ENCODE data around the gene CIZ1.
"Not testable (repeated sequence)": the region's sequence is repeated elsewhere in the genome, so short reads cannot be mapped to it uniquely, and the experiment has no call there.

The CIZ1 gene, protein sequence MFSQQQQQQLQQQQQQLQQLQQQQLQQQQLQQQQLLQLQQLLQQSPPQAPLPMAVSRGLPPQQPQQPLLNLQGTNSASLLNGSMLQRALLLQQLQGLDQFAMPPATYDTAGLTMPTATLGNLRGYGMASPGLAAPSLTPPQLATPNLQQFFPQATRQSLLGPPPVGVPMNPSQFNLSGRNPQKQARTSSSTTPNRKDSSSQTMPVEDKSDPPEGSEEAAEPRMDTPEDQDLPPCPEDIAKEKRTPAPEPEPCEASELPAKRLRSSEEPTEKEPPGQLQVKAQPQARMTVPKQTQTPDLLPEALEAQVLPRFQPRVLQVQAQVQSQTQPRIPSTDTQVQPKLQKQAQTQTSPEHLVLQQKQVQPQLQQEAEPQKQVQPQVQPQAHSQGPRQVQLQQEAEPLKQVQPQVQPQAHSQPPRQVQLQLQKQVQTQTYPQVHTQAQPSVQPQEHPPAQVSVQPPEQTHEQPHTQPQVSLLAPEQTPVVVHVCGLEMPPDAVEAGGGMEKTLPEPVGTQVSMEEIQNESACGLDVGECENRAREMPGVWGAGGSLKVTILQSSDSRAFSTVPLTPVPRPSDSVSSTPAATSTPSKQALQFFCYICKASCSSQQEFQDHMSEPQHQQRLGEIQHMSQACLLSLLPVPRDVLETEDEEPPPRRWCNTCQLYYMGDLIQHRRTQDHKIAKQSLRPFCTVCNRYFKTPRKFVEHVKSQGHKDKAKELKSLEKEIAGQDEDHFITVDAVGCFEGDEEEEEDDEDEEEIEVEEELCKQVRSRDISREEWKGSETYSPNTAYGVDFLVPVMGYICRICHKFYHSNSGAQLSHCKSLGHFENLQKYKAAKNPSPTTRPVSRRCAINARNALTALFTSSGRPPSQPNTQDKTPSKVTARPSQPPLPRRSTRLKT

GRCh38 chr9:128191406-128192046 lies at the start of gene CIZ1:
Gene CIZ1 (minus strand): TSS chr9:128191572. CDS start chr9:128190857, 715 bp downstream.
- Histone ChIP-seq H3K36me3 (replicated peaks) (peaks cover 29% of the 10 kb centered on the region), H3K4me1 (peaks cover 9% of the 10 kb centered on the region), H3K9me3 (no peaks in the 10 kb centered on the region), H3K4me3 (peak within 1 kb of the TSS; percentile 75), H3K27me3 (ENCODE audit: low read depth) (no peaks in the 10 kb centered on the region)
- DNase-seq (ENCODE audit: low spot score in 2 of 2) = peak; percentile 43 to 83
- in situ Hi-C loops (cut with MboI; ENCODE audit: low sequenced_read_pairs) = no loop called here

GRCh38 chr9:128233817-128234406 lies 42.5 kb upstream of the CIZ1 start:
- no peaks in the 10 kb centered on the region for H3K9me3 ChIP-seq
- H3K4me3 ChIP-seq = no peak overlapping the region
- H3K4me1 ChIP-seq = no peaks in the 10 kb centered on the region
- DNase-seq (ENCODE audit: low spot score in 2 of 2) = no peak
- H3K27me3 ChIP-seq (ENCODE audit: low read depth) = no peaks in the 10 kb centered on the region
- H3K36me3 ChIP-seq (replicated peaks) = no peaks in the 10 kb centered on the region; the same call in 1 of the 2 replicates
- in situ Hi-C loops (cut with MboI; ENCODE audit: low sequenced_read_pairs) = no loop called here

DNA sequence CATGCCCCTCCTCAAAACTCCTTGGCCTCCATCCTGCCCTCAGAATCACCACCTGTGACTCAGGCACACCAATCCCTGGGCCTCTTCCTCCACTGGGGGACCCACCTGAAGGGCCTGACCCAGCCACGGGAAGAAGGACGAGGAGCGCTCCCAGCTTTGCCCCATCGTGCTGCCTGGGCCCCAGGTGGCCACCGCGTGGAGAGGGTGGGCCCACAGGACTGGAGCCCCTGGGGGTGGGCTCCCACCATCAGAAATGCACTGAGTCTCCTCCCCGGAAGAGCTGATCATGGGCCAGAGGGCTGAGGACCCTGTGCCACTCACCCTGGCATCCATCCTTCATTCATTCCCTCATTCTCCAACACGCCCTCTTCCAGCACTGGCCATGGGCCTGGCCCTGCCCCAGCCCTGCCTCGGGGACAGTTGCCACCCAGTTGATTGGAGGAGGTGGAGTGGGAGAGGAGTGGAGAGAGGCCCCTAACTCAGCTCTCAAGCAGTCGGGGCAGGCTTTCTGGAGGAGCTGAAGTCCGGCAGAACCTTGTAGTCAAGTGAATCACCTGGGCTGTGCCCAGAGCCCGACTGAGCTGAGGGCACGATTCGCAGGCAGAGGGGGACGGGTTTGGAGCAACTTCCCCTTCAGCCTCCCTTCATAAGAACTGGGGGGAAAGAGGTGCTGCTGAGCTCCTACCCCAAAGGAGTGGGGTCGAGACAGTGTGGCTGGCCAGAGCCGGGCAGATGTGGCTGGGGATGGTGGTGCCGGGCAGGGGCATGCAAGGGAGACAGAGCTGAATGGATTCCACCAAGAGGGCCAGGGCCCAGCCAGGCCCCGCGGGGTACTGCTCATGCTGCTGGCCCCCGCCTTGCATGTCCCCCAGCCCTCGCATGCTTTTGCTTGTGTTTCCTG lies 41.4 kb upstream of the CIZ1 start:
- no peak for DNase-seq (ENCODE audit: low spot score in 2 of 2)
- no peaks in the 10 kb centered on the region for H3K27me3 ChIP-seq (ENCODE audit: low read depth)
- H3K9me3 ChIP-seq = no peaks in the 10 kb centered on the region
- no peaks in the 10 kb centered on the region for H3K4me1 ChIP-seq
- in situ Hi-C loops (cut with MboI; ENCODE audit: low sequenced_read_pairs) = no loop called here
- H3K36me3 ChIP-seq (replicated peaks) = no peaks in the 10 kb centered on the region; the same call in 1 of the 2 replicates
- H3K4me3 ChIP-seq = no peak overlapping the region

GRCh38 chr9:128231638-128232527 lies 40.5 kb upstream of the CIZ1 start:
- no peak for DNase-seq (ENCODE audit: low spot score in 2 of 2)
- Histone ChIP-seq H3K27me3 (ENCODE audit: low read depth) (no peaks in the 10 kb centered on the region), H3K9me3 (no peaks in the 10 kb centered on the region), H3K4me1 (no peaks in the 10 kb centered on the region), H3K4me3 (no peak overlapping the region), H3K36me3 (replicated peaks) (no peaks in the 10 kb centered on the region; the same call in 1 of the 2 replicates)
- in situ Hi-C loops (cut with MboI; ENCODE audit: low sequenced_read_pairs) = no loop called here

DNA sequence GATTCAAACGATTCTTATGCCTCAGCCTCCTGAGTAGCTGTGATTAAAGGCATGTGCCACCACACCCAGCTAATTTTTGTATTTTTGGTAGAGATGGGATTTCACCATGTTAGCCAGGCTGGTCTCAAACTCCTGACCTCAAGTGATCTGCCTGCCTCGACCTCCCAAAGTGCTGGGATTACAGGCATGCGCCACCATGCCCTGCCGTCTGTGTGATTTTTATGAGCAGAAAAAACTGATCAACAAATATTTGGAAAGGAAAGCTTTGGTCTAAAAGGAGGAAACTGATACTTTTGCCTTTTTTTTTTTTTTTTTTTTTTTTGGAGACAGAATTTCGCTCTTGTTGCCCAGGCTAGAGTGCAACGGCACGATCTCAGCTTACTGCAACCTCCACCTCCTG lies 39.5 kb upstream of the CIZ1 start:
- H3K27me3 ChIP-seq (ENCODE audit: low read depth); H3K36me3 ChIP-seq (replicated peaks); H3K4me3 ChIP-seq; in situ Hi-C loops (cut with MboI; ENCODE audit: low sequenced_read_pairs); H3K4me1 ChIP-seq; DNase-seq (ENCODE audit: low spot score in 2 of 2); H3K9me3 ChIP-seq: not testable (repeated sequence)

DNA sequence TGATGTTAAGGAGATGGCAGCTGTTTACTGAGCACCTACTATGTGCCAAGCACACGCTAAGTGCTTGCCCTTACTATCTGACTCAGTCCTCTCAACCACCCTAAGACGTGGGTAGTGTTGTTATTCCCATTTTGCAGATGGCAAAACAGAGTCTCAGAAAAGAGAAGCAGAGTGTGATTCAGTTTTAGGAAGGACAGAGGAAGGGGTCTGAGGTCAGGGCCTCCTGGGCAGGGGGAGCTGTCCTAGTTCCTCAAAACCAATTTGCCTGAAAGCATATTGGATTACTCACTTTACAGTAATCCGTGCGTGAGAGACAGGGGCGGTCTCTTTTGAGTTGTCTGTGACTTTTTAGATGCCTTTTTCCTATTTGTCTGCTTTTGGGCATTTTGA lies 35.0 kb upstream of the CIZ1 start:
- Histone ChIP-seq H3K27me3 (ENCODE audit: low read depth) (no peaks in the 10 kb centered on the region), H3K9me3 (no peaks in the 10 kb centered on the region), H3K4me3 (no peak overlapping the region), H3K36me3 (replicated peaks) (peaks cover 11% of the 10 kb centered on the region; the same call in 1 of the 2 replicates), H3K4me1 (no peaks in the 10 kb centered on the region)
- no peak for DNase-seq (ENCODE audit: low spot score in 2 of 2)
- in situ Hi-C loops (cut with MboI; ENCODE audit: low sequenced_read_pairs) = no loop called here

GRCh38 chr9:128225770-128226411 lies 34.5 kb upstream of the CIZ1 start:
- Histone ChIP-seq H3K36me3 (replicated peaks) (peaks cover 15% of the 10 kb centered on the region; the same call in 1 of the 2 replicates), H3K4me3 (no peak overlapping the region), H3K27me3 (ENCODE audit: low read depth) (no peaks in the 10 kb centered on the region), H3K9me3 (no peaks in the 10 kb centered on the region), H3K4me1 (no peaks in the 10 kb centered on the region)
- in situ Hi-C loops (cut with MboI; ENCODE audit: low sequenced_read_pairs) = no loop called here
- no peak for DNase-seq (ENCODE audit: low spot score in 2 of 2)

DNA sequence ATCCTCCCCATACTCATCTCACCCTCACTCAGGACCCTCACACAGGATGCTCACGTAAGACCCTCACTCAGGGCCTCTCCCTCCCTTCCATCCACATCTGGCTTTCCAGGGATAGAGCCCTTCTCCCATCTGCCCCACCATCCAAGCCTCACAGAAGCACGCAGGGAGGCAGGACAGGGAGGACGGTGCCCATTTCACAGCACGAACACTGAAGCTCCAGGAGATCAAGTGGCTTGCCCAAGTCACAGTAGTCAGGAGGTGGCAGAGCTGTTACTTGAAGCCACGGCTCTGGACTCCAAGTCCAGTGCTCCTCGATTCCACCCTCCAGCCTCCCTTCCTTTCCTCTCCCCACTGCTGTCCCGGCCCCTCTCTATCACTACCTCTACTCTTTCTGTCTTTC lies 33.5 kb upstream of the CIZ1 start:
- in situ Hi-C loops (cut with MboI; ENCODE audit: low sequenced_read_pairs) = no loop called here
- no peak for DNase-seq (ENCODE audit: low spot score in 2 of 2)
- H3K27me3 ChIP-seq (ENCODE audit: low read depth) = no peaks in the 10 kb centered on the region
- no peaks in the 10 kb centered on the region for H3K9me3 ChIP-seq
- H3K36me3 ChIP-seq (replicated peaks) = peaks cover 18% of the 10 kb centered on the region; the same call in 1 of the 2 replicates
- no peaks in the 10 kb centered on the region for H3K4me1 ChIP-seq
- no peak overlapping the region for H3K4me3 ChIP-seq

DNA sequence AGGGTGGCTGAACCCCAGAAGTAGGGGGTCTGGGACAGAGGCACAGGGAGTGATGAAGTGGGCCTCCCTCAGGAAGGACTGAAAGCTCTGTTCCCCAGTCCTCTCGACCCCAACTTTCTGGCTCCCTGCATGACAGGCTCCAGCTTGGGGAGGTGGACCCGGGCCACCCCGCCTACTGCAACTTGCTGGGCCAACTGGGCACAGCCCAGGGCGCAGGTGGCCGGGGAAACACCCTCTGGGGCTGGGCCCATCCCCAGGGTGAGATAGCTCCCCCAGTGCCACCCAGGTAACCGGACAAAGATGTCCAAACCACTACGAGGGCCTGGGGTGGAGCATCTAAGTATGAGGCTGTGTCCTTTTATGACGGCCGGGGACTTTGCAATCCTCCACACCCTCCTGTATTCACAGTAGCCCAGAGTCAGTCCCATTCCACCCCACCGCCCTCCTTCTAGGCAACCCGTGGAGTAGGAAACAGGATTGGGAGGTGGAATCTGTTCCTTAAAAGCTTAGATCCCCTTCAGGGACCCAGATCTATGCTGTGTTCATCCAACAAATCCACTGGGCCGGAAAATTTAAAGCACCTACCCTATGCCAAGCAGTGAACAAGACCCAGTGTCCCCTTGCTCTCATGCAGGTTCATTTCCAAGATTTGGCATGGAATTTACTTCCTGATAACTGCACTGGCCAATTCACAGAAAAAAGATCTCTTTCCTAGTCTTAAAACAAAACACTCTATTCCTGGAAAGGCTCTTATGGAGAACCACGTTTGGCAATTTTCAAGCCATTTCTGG lies 31.7 kb upstream of the CIZ1 start:
- in situ Hi-C loops (cut with MboI; ENCODE audit: low sequenced_read_pairs) = no loop called here
- Histone ChIP-seq H3K27me3 (ENCODE audit: low read depth) (no peaks in the 10 kb centered on the region), H3K4me1 (no peaks in the 10 kb centered on the region), H3K4me3 (no peak overlapping the region), H3K36me3 (replicated peaks) (peaks cover 26% of the 10 kb centered on the region; the same call in 1 of the 2 replicates), H3K9me3 (no peaks in the 10 kb centered on the region)
- no peak for DNase-seq (ENCODE audit: low spot score in 2 of 2)

DNA sequence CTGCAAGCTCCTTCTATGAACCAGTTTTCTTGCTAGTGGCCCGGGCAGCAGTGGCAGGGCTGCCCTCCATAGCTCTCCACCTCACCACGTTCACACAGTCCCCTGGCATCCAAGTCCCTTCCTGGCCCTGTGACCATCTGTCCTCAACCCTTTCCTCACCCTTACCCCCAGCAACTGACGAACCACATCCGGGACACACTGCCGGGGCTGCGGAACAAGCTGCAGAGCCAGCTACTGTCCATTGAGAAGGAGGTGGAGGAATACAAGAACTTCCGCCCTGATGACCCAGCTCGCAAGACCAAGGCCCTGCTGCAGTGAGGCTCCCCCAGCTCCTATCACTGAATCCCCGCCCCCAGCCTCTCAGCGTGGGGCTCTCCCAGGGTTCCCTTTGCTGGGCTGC lies 30.7 kb upstream of the CIZ1 start:
- Histone ChIP-seq H3K36me3 (replicated peaks) (peaks cover 26% of the 10 kb centered on the region; the same call in 1 of the 2 replicates), H3K4me1 (no peaks in the 10 kb centered on the region), H3K9me3 (no peaks in the 10 kb centered on the region), H3K27me3 (ENCODE audit: low read depth) (no peaks in the 10 kb centered on the region), H3K4me3 (no peak overlapping the region)
- in situ Hi-C loops (cut with MboI; ENCODE audit: low sequenced_read_pairs) = no loop called here
- DNase-seq (ENCODE audit: low spot score in 2 of 2) = no peak

DNA sequence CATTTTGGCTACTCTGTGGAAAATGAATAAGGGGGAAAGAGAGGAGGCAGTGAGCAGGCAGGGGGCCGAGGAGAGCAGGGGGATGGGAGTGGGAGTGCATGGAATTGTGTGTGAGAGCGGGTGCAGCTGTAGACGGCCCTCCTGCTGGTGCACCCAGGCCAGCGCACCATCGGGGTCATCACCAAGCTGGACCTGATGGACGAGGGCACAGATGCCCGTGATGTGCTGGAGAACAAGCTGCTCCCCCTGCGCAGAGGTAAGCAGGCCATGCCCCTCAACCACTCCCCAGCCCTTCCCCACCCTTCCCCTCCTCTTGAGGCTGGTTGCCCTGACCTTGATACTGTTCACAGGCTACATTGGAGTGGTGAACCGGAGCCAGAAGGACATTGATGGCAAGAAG lies 28.5 kb upstream of the CIZ1 start:
- Histone ChIP-seq H3K4me3 (no peak overlapping the region), H3K27me3 (ENCODE audit: low read depth) (no peaks in the 10 kb centered on the region), H3K36me3 (replicated peaks) (peaks cover 26% of the 10 kb centered on the region; the same call in 1 of the 2 replicates), H3K4me1 (no peaks in the 10 kb centered on the region), H3K9me3 (no peaks in the 10 kb centered on the region)
- no peak for DNase-seq (ENCODE audit: low spot score in 2 of 2)
- in situ Hi-C loops (cut with MboI; ENCODE audit: low sequenced_read_pairs) = no loop called here

Measured in HAP-1 (cell line).